ENCODE data around the gene F11. TPM values are rescaled to one million over a fixed set of nuclear protein-coding genes. Genes with fewer than 3 reads are reported as not detected.
"Not testable (repeated sequence)": the region's sequence is repeated elsewhere in the genome, so short reads cannot be mapped to it uniquely, and the experiment has no call there.

Gene F11
- total and polyA plus RNA-seq, 4 donors = 0.36 to 2.2 (median 0.99) TPM; not detected in 1

GRCh38 chr4:186318481-186318880, 52.5 kb downstream of the F11 start:
- 46% methylated on average over 3 of the region's 6 CpGs for WGBS (ENCODE audit: insufficient coverage)
- peak in 1 of 6 donors; percentile 19 for DNase-seq (ENCODE audit: low read depth in 4 of 6, low spot score in 6 of 6)
- no peaks in the 10 kb centered on the region for H3K9me3 ChIP-seq (ENCODE audit: control insufficient read depth, insufficient read depth, low read length)
- no peak overlapping the region for H3K27ac ChIP-seq (ENCODE audit: low read depth, low read length)
- H3K36me3 ChIP-seq (ENCODE audit: control insufficient read depth, insufficient read depth, low read length) = no peaks in the 10 kb centered on the region
- no peaks in the 10 kb centered on the region for H3K27me3 ChIP-seq (ENCODE audit: control insufficient read depth, insufficient read depth, low read length)
- no peak overlapping the region for H3K4me3 ChIP-seq (ENCODE audit: low read depth, low read length)
- no peaks in the 10 kb centered on the region for H3K4me1 ChIP-seq (ENCODE audit: control insufficient read depth, insufficient read depth, low read length)

- not testable (repeated sequence) for H3K9me3 ChIP-seq (ENCODE audit: control insufficient read depth, insufficient read depth, low read length); H3K4me1 ChIP-seq (ENCODE audit: control insufficient read depth, insufficient read depth, low read length); H3K36me3 ChIP-seq (ENCODE audit: control insufficient read depth, insufficient read depth, low read length); H3K4me3 ChIP-seq (ENCODE audit: low read depth, low read length); H3K27ac ChIP-seq (ENCODE audit: low read depth, low read length); H3K27me3 ChIP-seq (ENCODE audit: control insufficient read depth, insufficient read depth, low read length); DNase-seq (ENCODE audit: low read depth in 4 of 6, low spot score in 6 of 6)
- 97% methylated on average over 33 of the region's 33 CpGs for WGBS (ENCODE audit: insufficient coverage)
Observed at GRCh38 chr4:186324660-186325059, 58.7 kb downstream of the F11 start.

GRCh38 chr4:186326391-186326790, 60.4 kb downstream of the F11 start:
- Histone ChIP-seq H3K27ac (ENCODE audit: low read depth, low read length) (no peak overlapping the region), H3K9me3 (ENCODE audit: control insufficient read depth, insufficient read depth, low read length) (no peaks in the 10 kb centered on the region), H3K27me3 (ENCODE audit: control insufficient read depth, insufficient read depth, low read length) (no peaks in the 10 kb centered on the region), H3K36me3 (ENCODE audit: control insufficient read depth, insufficient read depth, low read length) (no peaks in the 10 kb centered on the region), H3K4me1 (ENCODE audit: control insufficient read depth, insufficient read depth, low read length) (no peaks in the 10 kb centered on the region), H3K4me3 (ENCODE audit: low read depth, low read length) (no peak overlapping the region)
- WGBS (ENCODE audit: insufficient coverage) = no CpG with 5 or more reads among the region's 3 CpGs
- DNase-seq (ENCODE audit: low read depth in 4 of 6, low spot score in 6 of 6) = no peak

- Histone ChIP-seq H3K4me3 (ENCODE audit: low read depth, low read length) (no peak overlapping the region), H3K27ac (ENCODE audit: low read depth, low read length) (no peak overlapping the region), H3K9me3 (ENCODE audit: control insufficient read depth, insufficient read depth, low read length) (peaks cover 6% of the 10 kb centered on the region), H3K4me1 (ENCODE audit: control insufficient read depth, insufficient read depth, low read length) (no peaks in the 10 kb centered on the region), H3K27me3 (ENCODE audit: control insufficient read depth, insufficient read depth, low read length) (no peaks in the 10 kb centered on the region), H3K36me3 (ENCODE audit: control insufficient read depth, insufficient read depth, low read length) (no peaks in the 10 kb centered on the region)
- DNase-seq (ENCODE audit: low read depth in 4 of 6, low spot score in 6 of 6) = no peak
- 98% methylated on average over 9 of the region's 15 CpGs for WGBS (ENCODE audit: insufficient coverage)
Observed at GRCh38 chr4:186329372-186329771, 63.4 kb downstream of the F11 start.

GRCh38 chr4:186330368-186330767, 64.4 kb downstream of the F11 start:
- DNase-seq (ENCODE audit: low read depth in 4 of 6, low spot score in 6 of 6) = no peak
- Histone ChIP-seq H3K27ac (ENCODE audit: low read depth, low read length) (no peak overlapping the region), H3K4me1 (ENCODE audit: control insufficient read depth, insufficient read depth, low read length) (no peaks in the 10 kb centered on the region), H3K4me3 (ENCODE audit: low read depth, low read length) (no peak overlapping the region), H3K9me3 (ENCODE audit: control insufficient read depth, insufficient read depth, low read length) (peaks cover 6% of the 10 kb centered on the region), H3K36me3 (ENCODE audit: control insufficient read depth, insufficient read depth, low read length) (no peaks in the 10 kb centered on the region), H3K27me3 (ENCODE audit: control insufficient read depth, insufficient read depth, low read length) (no peaks in the 10 kb centered on the region)
- WGBS (ENCODE audit: insufficient coverage) = no CpG with 5 or more reads among the region's 3 CpGs

DNA sequence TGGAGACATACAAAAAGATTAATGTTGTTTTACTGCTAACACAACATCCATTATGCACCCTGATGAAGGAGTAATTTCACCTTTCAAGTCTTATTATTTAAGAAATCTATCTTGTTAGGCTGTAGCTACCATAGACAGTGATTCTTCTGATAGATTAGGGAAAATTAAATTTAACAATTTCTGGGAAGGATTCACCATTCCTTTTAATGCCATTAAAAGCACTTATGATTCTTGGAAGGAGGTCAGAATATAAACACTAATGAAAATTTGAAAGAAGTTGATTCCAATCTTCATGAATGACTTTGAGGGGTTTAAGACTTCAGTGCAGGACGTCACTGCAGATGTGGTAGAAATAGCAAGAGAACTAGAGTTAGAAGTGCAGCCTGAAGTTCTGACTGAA, 69.8 kb downstream of the F11 start:
- H3K27ac ChIP-seq (ENCODE audit: low read depth, low read length) = no peak overlapping the region
- WGBS (ENCODE audit: insufficient coverage) = 57% methylated on average over 1 of the region's 1 CpG
- no peaks in the 10 kb centered on the region for H3K27me3 ChIP-seq (ENCODE audit: control insufficient read depth, insufficient read depth, low read length)
- DNase-seq (ENCODE audit: low read depth in 4 of 6, low spot score in 6 of 6) = no peak
- no peak overlapping the region for H3K4me3 ChIP-seq (ENCODE audit: low read depth, low read length)
- no peaks in the 10 kb centered on the region for H3K36me3 ChIP-seq (ENCODE audit: control insufficient read depth, insufficient read depth, low read length)
- no peaks in the 10 kb centered on the region for H3K4me1 ChIP-seq (ENCODE audit: control insufficient read depth, insufficient read depth, low read length)
- H3K9me3 ChIP-seq (ENCODE audit: control insufficient read depth, insufficient read depth, low read length) = peaks cover 6% of the 10 kb centered on the region

Other genes with a start within 250 kb of the F11 start
- gene TLR3, start 197.0 kb upstream of the F11 start, total RNA-seq = 1 to 10 TPM; 6.2 to 8.4 TPM
- gene TLR3, start 197.0 kb upstream of the F11 start, polyA plus RNA-seq (ENCODE audit: insufficient read length in 2 of 2) = 1 to 10 TPM; 2.1 to 3.9 TPM
- 10 to 100 TPM; 20.4 to 23.9 TPM for gene FAM149A, start 161.5 kb upstream of the F11 start, total RNA-seq
- gene FAM149A, start 161.5 kb upstream of the F11 start, polyA plus RNA-seq (ENCODE audit: insufficient read length in 2 of 2) = 10 to 100 TPM; 30.2 to 37.8 TPM
- gene CYP4V2, start 74.6 kb upstream of the F11 start, total RNA-seq = 10 to 100 TPM; 22.5 to 25.9 TPM
- gene CYP4V2, start 74.6 kb upstream of the F11 start, polyA plus RNA-seq (ENCODE audit: insufficient read length in 2 of 2) = 10 to 100 TPM; 11.3 to 13.2 TPM
- 10 to 100 TPM in 1 of 2 donors, 1 to 10 TPM in 1; 6.1 to 23.7 TPM for gene KLKB1, start 38.7 kb upstream of the F11 start, total RNA-seq
- 1 to 10 TPM in 1 of 2 donors, under 1 TPM in 1; 0.90 to 3.0 TPM for gene KLKB1, start 38.7 kb upstream of the F11 start, polyA plus RNA-seq (ENCODE audit: insufficient read length in 2 of 2)

All from spinal cord (tissue), 10 donors.